ENCODE data around the gene RUNDC1.

Gene RUNDC1

GRCh38 chr17:43024407-43025289, 44.3 kb downstream of the RUNDC1 start, which contains the start of gene RND2:
Gene RND2 (plus strand): TSS chr17:43025231. CDS start chr17:43025348, 117 bp downstream.
- Histone ChIP-seq H3K27me3 (ENCODE audit: insufficient read depth, low read length) (no peaks in the 10 kb centered on the region), H3K36me3 (ENCODE audit: insufficient read depth, low read depth, low read length) (peaks cover 24% of the 10 kb centered on the region), H3K9me3 (ENCODE audit: insufficient read depth, low read depth, low read length) (no peaks in the 10 kb centered on the region), H3K27ac (ENCODE audit: low read length) (peak within 1 kb of the TSS; percentile 54), H3K4me3 (ENCODE audit: low read length) (peak within 1 kb of the TSS; percentile 91), H3K9ac (ENCODE audit: low read depth, low read length) (peak within 1 kb of the TSS; percentile 87; the same call in 1 of the 2 replicates), H3K4me1 (ENCODE audit: insufficient read depth, low read length) (peaks cover 29% of the 10 kb centered on the region)

GRCh38 chr17:43025290-43025657, 44.9 kb downstream of the RUNDC1 start:
- H3K27me3 ChIP-seq (ENCODE audit: insufficient read depth, low read length), result no peaks in the 10 kb centered on the region
- no peak overlapping the region for H3K27ac ChIP-seq (ENCODE audit: low read length)
- H3K9ac ChIP-seq (ENCODE audit: low read depth, low read length), result peak overlapping the region; percentile 86; the same call in 1 of the 2 replicates
- H3K4me1 ChIP-seq (ENCODE audit: insufficient read depth, low read length), result peaks cover 23% of the 10 kb centered on the region
- no peaks in the 10 kb centered on the region for H3K9me3 ChIP-seq (ENCODE audit: insufficient read depth, low read depth, low read length)
- H3K36me3 ChIP-seq (ENCODE audit: insufficient read depth, low read depth, low read length), result peaks cover 18% of the 10 kb centered on the region; the same call in 1 of the 2 replicates
- peak overlapping the region; percentile 91 for H3K4me3 ChIP-seq (ENCODE audit: low read length)

GRCh38 chr17:43025766-43026537, 45.6 kb downstream of the RUNDC1 start:
- Histone ChIP-seq H3K27ac (ENCODE audit: low read length) (no peak overlapping the region), H3K27me3 (ENCODE audit: insufficient read depth, low read length) (no peaks in the 10 kb centered on the region), H3K36me3 (ENCODE audit: insufficient read depth, low read depth, low read length) (peaks cover 16% of the 10 kb centered on the region; the same call in 1 of the 2 replicates), H3K9me3 (ENCODE audit: insufficient read depth, low read depth, low read length) (no peaks in the 10 kb centered on the region), H3K9ac (ENCODE audit: low read depth, low read length) (peak overlapping the region; percentile 86; the same call in 1 of the 2 replicates), H3K4me1 (ENCODE audit: insufficient read depth, low read length) (peaks cover 18% of the 10 kb centered on the region), H3K4me3 (ENCODE audit: low read length) (peak overlapping the region; percentile 91)

- Histone ChIP-seq H3K9ac (ENCODE audit: low read depth, low read length) (no peak overlapping the region; the same call in 1 of the 2 replicates), H3K9me3 (ENCODE audit: insufficient read depth, low read depth, low read length) (no peaks in the 10 kb centered on the region), H3K4me3 (ENCODE audit: low read length) (no peak overlapping the region; the same call in 1 of the 2 replicates), H3K27ac (ENCODE audit: low read length) (no peak overlapping the region), H3K36me3 (ENCODE audit: insufficient read depth, low read depth, low read length) (peaks cover 16% of the 10 kb centered on the region; the same call in 1 of the 2 replicates), H3K27me3 (ENCODE audit: insufficient read depth, low read length) (no peaks in the 10 kb centered on the region), H3K4me1 (ENCODE audit: insufficient read depth, low read length) (peaks cover 22% of the 10 kb centered on the region)
Measured at GRCh38 chr17:43026595-43026994, 46.2 kb downstream of the RUNDC1 start.

- Histone ChIP-seq H3K27ac (ENCODE audit: low read length) (peak overlapping the region; percentile 71), H3K4me1 (ENCODE audit: insufficient read depth, low read length) (peaks cover 22% of the 10 kb centered on the region)
Measured at GRCh38 chr17:43027091-43028032, 47.0 kb downstream of the RUNDC1 start.

GRCh38 chr17:43028221-43028861, 48.0 kb downstream of the RUNDC1 start:
- Histone ChIP-seq H3K36me3 (ENCODE audit: insufficient read depth, low read depth, low read length) (peaks cover 16% of the 10 kb centered on the region; the same call in 1 of the 2 replicates), H3K4me1 (ENCODE audit: insufficient read depth, low read length) (peaks cover 23% of the 10 kb centered on the region), H3K27me3 (ENCODE audit: insufficient read depth, low read length) (no peaks in the 10 kb centered on the region), H3K9ac (ENCODE audit: low read depth, low read length) (no peak overlapping the region; the same call in 1 of the 2 replicates), H3K27ac (ENCODE audit: low read length) (no peak overlapping the region), H3K4me3 (ENCODE audit: low read length) (peak overlapping the region; percentile 55; the same call in 1 of the 2 replicates), H3K9me3 (ENCODE audit: insufficient read depth, low read depth, low read length) (no peaks in the 10 kb centered on the region)

More at GRCh38 chr17:43027091-43028032, 47.0 kb downstream of the RUNDC1 start:
- Histone ChIP-seq H3K9ac (ENCODE audit: low read depth, low read length) (peak overlapping the region; percentile 64; the same call in 1 of the 2 replicates), H3K4me3 (ENCODE audit: low read length) (peak overlapping the region; percentile 55), H3K36me3 (ENCODE audit: insufficient read depth, low read depth, low read length) (peaks cover 16% of the 10 kb centered on the region; the same call in 1 of the 2 replicates), H3K9me3 (ENCODE audit: insufficient read depth, low read depth, low read length) (no peaks in the 10 kb centered on the region), H3K27me3 (ENCODE audit: insufficient read depth, low read length) (no peaks in the 10 kb centered on the region)

- Histone ChIP-seq H3K4me3 (ENCODE audit: low read length) (no peak overlapping the region), H3K9ac (ENCODE audit: low read depth, low read length) (no peak overlapping the region), H3K4me1 (ENCODE audit: insufficient read depth, low read length) (peaks cover 41% of the 10 kb centered on the region), H3K27ac (ENCODE audit: low read length) (no peak overlapping the region), H3K36me3 (ENCODE audit: insufficient read depth, low read depth, low read length) (peaks cover 16% of the 10 kb centered on the region; the same call in 1 of the 2 replicates), H3K27me3 (ENCODE audit: insufficient read depth, low read length) (no peaks in the 10 kb centered on the region), H3K9me3 (ENCODE audit: insufficient read depth, low read depth, low read length) (no peaks in the 10 kb centered on the region)
Measured at GRCh38 chr17:43030137-43030767, 49.9 kb downstream of the RUNDC1 start.

- Histone ChIP-seq H3K27ac (ENCODE audit: low read length) (no peak overlapping the region), H3K4me1 (ENCODE audit: insufficient read depth, low read length) (peaks cover 44% of the 10 kb centered on the region), H3K4me3 (ENCODE audit: low read length) (no peak overlapping the region), H3K9ac (ENCODE audit: low read depth, low read length) (peak overlapping the region; percentile 24; the same call in 1 of the 2 replicates), H3K36me3 (ENCODE audit: insufficient read depth, low read depth, low read length) (peaks cover 16% of the 10 kb centered on the region; the same call in 1 of the 2 replicates), H3K9me3 (ENCODE audit: insufficient read depth, low read depth, low read length) (no peaks in the 10 kb centered on the region), H3K27me3 (ENCODE audit: insufficient read depth, low read length) (no peaks in the 10 kb centered on the region)
Measured at GRCh38 chr17:43031666-43032065, 51.3 kb downstream of the RUNDC1 start.

GRCh38 chr17:43033948-43034881, 53.9 kb downstream of the RUNDC1 start:
- Histone ChIP-seq H3K4me3 (ENCODE audit: low read length) (peak overlapping the region; percentile 44), H3K9ac (ENCODE audit: low read depth, low read length) (peak overlapping the region; percentile 70; the same call in 1 of the 2 replicates), H3K27ac (ENCODE audit: low read length) (peak overlapping the region; percentile 22), H3K36me3 (ENCODE audit: insufficient read depth, low read depth, low read length) (peaks cover 1% of the 10 kb centered on the region; the same call in 1 of the 2 replicates), H3K4me1 (ENCODE audit: insufficient read depth, low read length) (peaks cover 30% of the 10 kb centered on the region), H3K27me3 (ENCODE audit: insufficient read depth, low read length) (no peaks in the 10 kb centered on the region), H3K9me3 (ENCODE audit: insufficient read depth, low read depth, low read length) (no peaks in the 10 kb centered on the region)
